H1 (cell line): ENCODE measurements around the gene SENP1. TPM values are rescaled to one million over a fixed set of nuclear protein-coding genes. Genes with fewer than 3 reads are reported as not detected.
A peak's percentile ranks its signal among the peaks of the same experiment; 100 is the strongest.

ENCODE experiments used
- CTCF ChIA-PET: fragments of 300-600 bp; sonication (Branson Sonifier 250); formaldehyde crosslinking; loops from one replicate; lab custom pipeline; 2021; ENCODE audit not compliant: partially characterized antibody; lab: Charles Lee
- POLR2A ChIA-PET: fragments of 300-600 bp; sonication (Branson Sonifier 250); formaldehyde crosslinking; loops from one replicate; lab custom pipeline; 2021; ENCODE audit warnings: inconsistent platforms; ENCODE audit not compliant: partially characterized antibody; lab: Charles Lee
- DNase-seq, 2 experiments: peaks; one replicate each; pipeline versions ENCODE4 v3.0.0 to v3.0.0-alpha.2; 2010 to 2022; ENCODE audit warnings: low spot score in 2 of 2, low read depth in 1 of 2, mixed read lengths in 1 of 2
- FAIRE-seq: peaks from 2 replicates; lab custom pipeline; 2011; peaks lifted over from hg19 to GRCh38; lab: Jason Lieb, UNC
- H2AFZ ChIP-seq: 2 replicates; pipeline ENCODE4 v1.8.1; 2012; ENCODE audit warnings: low read length, inconsistent platforms
- H2AK5ac ChIP-seq: 2 replicates; pipeline ENCODE4 v1.6.1; 2013; ENCODE audit warnings: low read depth, low read length
- H2BK120ac ChIP-seq: replicated peaks from 2 replicates; pipeline ENCODE3; 2013; ENCODE audit warnings: low read depth, low read length, inconsistent platforms
- H2BK12ac ChIP-seq: 2 replicates; pipeline ENCODE4 v1.6.1; 2013; ENCODE audit warnings: low read depth, low read length
- H2BK15ac ChIP-seq: 2 replicates; pipeline ENCODE4 v1.6.1; 2013; ENCODE audit warnings: low read length
- H2BK20ac ChIP-seq: 2 replicates; pipeline ENCODE4 v1.6.1; 2013; ENCODE audit warnings: low read length
- H2BK5ac ChIP-seq: 2 replicates; pipeline ENCODE4 v1.6.1; 2013; ENCODE audit warnings: low read depth, low read length
- H3K14ac ChIP-seq: 2 replicates; pipeline ENCODE4 v1.6.1; 2013; ENCODE audit warnings: inconsistent platforms; ENCODE audit not compliant: insufficient read length
- H3K18ac ChIP-seq: 2 replicates; pipeline ENCODE4 v1.6.1; 2013; ENCODE audit warnings: low read length; ENCODE audit errors: extremely low read depth
- H3K23ac ChIP-seq: 2 replicates; pipeline ENCODE4 v1.6.1; 2013; ENCODE audit warnings: inconsistent platforms; ENCODE audit not compliant: insufficient read length
- H3K23me2 ChIP-seq: 2 replicates; pipeline ENCODE4 v1.6.1; 2013; ENCODE audit warnings: low read depth, low read length
- H3K27ac ChIP-seq: 2 replicates; pipeline ENCODE4 v1.6.1; 2011; ENCODE audit warnings: low read depth, low read length, inconsistent platforms
- H3K27me3 ChIP-seq, 4 experiments: replicated peaks in 1 of 4; 1 replicate in 1 of 4; 2 replicates in 3 of 4; pipeline versions ENCODE4 v1.6.1 to v1.8.1; 2011 to 2013; ENCODE audit warnings: low read length in 3 of 4, mild to moderate bottlenecking in 3 of 4, inconsistent platforms in 2 of 4, mixed read lengths in 2 of 4, moderate library complexity in 1 of 4; ENCODE audit not compliant: control insufficient read depth in 3 of 4, insufficient read depth in 3 of 4; ENCODE audit errors: extremely low read depth in 1 of 4
- H3K36me3 ChIP-seq, 4 experiments: 2 replicates each; pipeline versions ENCODE4 v1.6.1 to v1.8.1; 2011 to 2013; ENCODE audit warnings: mild to moderate bottlenecking in 4 of 4, low read length in 3 of 4, moderate library complexity in 2 of 4, control low read depth in 1 of 4, inconsistent platforms in 1 of 4; ENCODE audit not compliant: insufficient read depth in 4 of 4, control insufficient read depth in 2 of 4
- H3K4ac ChIP-seq: replicated peaks from 2 replicates; pipeline ENCODE3; 2013; ENCODE audit warnings: low read length, low read depth, mixed read lengths, inconsistent platforms; ENCODE audit not compliant: insufficient read length
- H3K4me1 ChIP-seq, 4 experiments: replicated peaks in 1 of 4; 1 replicate in 1 of 4; 2 replicates in 3 of 4; pipeline versions ENCODE4 v1.6.1 to v1.8.1; 2011 to 2013; ENCODE audit warnings: low read length in 3 of 4, inconsistent platforms in 2 of 4, mixed read lengths in 1 of 4; ENCODE audit not compliant: insufficient read depth in 4 of 4, control insufficient read depth in 3 of 4
- H3K4me2 ChIP-seq, 2 experiments: 2 replicates each; pipeline versions ENCODE4 v1.6.1 to v1.8.1; 2011 to 2013; ENCODE audit warnings: low read depth in 2 of 2, low read length in 2 of 2, control low read depth in 1 of 2, inconsistent platforms in 1 of 2, mild to moderate bottlenecking in 1 of 2; ENCODE audit not compliant: insufficient read depth in 1 of 2
- H3K4me3 ChIP-seq, 4 experiments: fragments of 200-600, 300-600 bp in 1 of 4; sonication (generic), shearing (Covaris generic), sonication (Bioruptor Twin) in 1 of 4; 2 replicates each; pipeline versions ENCODE4 v1.5.1 to v1.8.1; 2011 to 2016; ENCODE audit warnings: low read length in 4 of 4, low read depth in 3 of 4, control low read depth in 2 of 4, inconsistent platforms in 2 of 4, mild to moderate bottlenecking in 2 of 4, mixed read lengths in 1 of 4, moderate library complexity in 1 of 4; ENCODE audit not compliant: insufficient read depth in 2 of 4; ENCODE audit errors: extremely low read depth in 1 of 4
- H3K56ac ChIP-seq: replicated peaks from 2 replicates; pipeline ENCODE3; 2013; ENCODE audit warnings: low read depth, mild to moderate bottlenecking, mixed read lengths, low read length, inconsistent platforms; ENCODE audit not compliant: insufficient read length
- H3K79me1 ChIP-seq: 2 replicates; pipeline ENCODE4 v1.6.1; 2013; ENCODE audit warnings: low read depth, low read length, control low read depth
- H3K79me2 ChIP-seq, 2 experiments: 2 replicates each; pipeline versions ENCODE4 v1.6.1 to v1.8.1; 2012 to 2013; ENCODE audit warnings: low read length in 2 of 2, mild to moderate bottlenecking in 2 of 2, inconsistent platforms in 1 of 2; ENCODE audit not compliant: insufficient read depth in 2 of 2, control insufficient read depth in 1 of 2
- H3K9ac ChIP-seq, 4 experiments: replicated peaks in 1 of 4; 1 replicate in 1 of 4; 2 replicates in 3 of 4; pipeline versions ENCODE4 v1.6.1 to v1.8.1; 2011 to 2013; ENCODE audit warnings: low read depth in 3 of 4, low read length in 3 of 4, control low read depth in 2 of 4, mild to moderate bottlenecking in 2 of 4, moderate library complexity in 2 of 4, inconsistent platforms in 1 of 4; ENCODE audit errors: extremely low read depth in 1 of 4
- H3K9me3 ChIP-seq, 2 experiments: 2 replicates each; pipeline versions ENCODE4 v1.6.1 to v1.8.1; 2012 to 2013; ENCODE audit warnings: mild to moderate bottlenecking in 2 of 2, moderate library complexity in 2 of 2, control low read depth in 1 of 2, inconsistent platforms in 1 of 2, low read depth in 1 of 2, low read length in 1 of 2, mixed read lengths in 1 of 2; ENCODE audit not compliant: insufficient read depth in 2 of 2
- H4K20me1 ChIP-seq, 2 experiments: replicated peaks in 1 of 2; 2 replicates each; pipeline versions ENCODE3 to v1.8.1; 2011 to 2013; ENCODE audit warnings: inconsistent platforms in 2 of 2, low read length in 2 of 2, mild to moderate bottlenecking in 1 of 2; ENCODE audit not compliant: insufficient read depth in 2 of 2, control insufficient read depth in 1 of 2
- H4K5ac ChIP-seq: 2 replicates; pipeline ENCODE4 v1.6.1; 2013; ENCODE audit warnings: low read length, low read depth, mixed read lengths, inconsistent platforms; ENCODE audit not compliant: insufficient read length
- H4K8ac ChIP-seq: 2 replicates; pipeline ENCODE4 v1.8.0; 2013; ENCODE audit warnings: mild to moderate bottlenecking, moderate library complexity, low read length, inconsistent platforms; ENCODE audit not compliant: insufficient read depth; ENCODE audit errors: extremely low read depth
- H4K91ac ChIP-seq: replicated peaks from 2 replicates; pipeline ENCODE3; 2013; ENCODE audit warnings: low read length, mixed read lengths, inconsistent platforms; ENCODE audit not compliant: insufficient read length
- CTBP2 ChIP-seq: IDR thresholded peaks from 2 replicates; pipeline ENCODE4 v1.7.0; 2011; ENCODE audit warnings: borderline replicate concordance, mild to moderate bottlenecking, moderate library complexity, mixed read lengths, low read length; ENCODE audit not compliant: insufficient read depth, insufficient read length
- SUZ12 ChIP-seq: fragments of 200-600 bp; sonication (generic); IDR thresholded peaks from 2 replicates; pipeline ENCODE4 v1.6.1; 2012; ENCODE audit warnings: mild to moderate bottlenecking, inconsistent platforms, low read length, moderate library complexity, mixed read lengths
- WGBS, 2 experiments: shearing (Covaris generic) in 1 of 2; methylation state at CpG; one replicate each; pipeline versions ENCODE4 v1.1.6 to v1.1.7; 2013 to 2015; ENCODE audit warnings: low lambda C conversion rate in 2 of 2, mixed read lengths in 2 of 2, inconsistent platforms in 1 of 2, low coverage in 1 of 2, missing lambda C conversion rate in 1 of 2; ENCODE audit not compliant: insufficient replicate concordance in 2 of 2, insufficient coverage in 1 of 2, insufficient read length in 1 of 2; ENCODE audit errors: extremely low coverage in 1 of 2, missing lambda C conversion rate in 1 of 2; 5-methylcytosine and 5-hydroxymethylcytosine counted together
- polyA plus RNA-seq, 7 experiments: library from polyadenylated mRNA; depleted of rRNA in 3 of 7; stranded (reverse) in 5 of 7; unstranded in 2 of 7; fragments of >200 nt in 5 of 7; fragments of 200-250 nt in 2 of 7; gene quantifications; 1 replicate in 5 of 7; 2 replicates in 1 of 7; 4 replicates in 1 of 7; pipeline versions ENCODE4 v1.2.1 to v1.2.3, GENCODE V29; 2011 to 2013; ENCODE audit warnings: missing spikeins in 2 of 7, mixed read lengths in 2 of 7
- total RNA-seq: library from RNA; stranded (reverse); fragmentation: NEBNext Ultra II Directional; extraction: Animal tissue kit (Norgen Biotek cat#: 25700); gene quantifications from 2 replicates; pipeline ENCODE4 v1.2.1, GENCODE V29; 2021

Gene SENP1
- total and polyA plus RNA-seq, 2 of the 8 experiments (the other 6 are each of a cell fraction or from before 2014, with no cell fraction given): 14.2 to 31.5 TPM

GRCh38 chr12:48026060-48026827, 79.6 kb downstream of the SENP1 start:
- H3K79me2 ChIP-seq: no peaks in the 10 kb centered on the region
- no peak for DNase-seq
- TF ChIP-seq SUZ12: peak; percentile 7; the same call in 1 of the 2 replicates
- no peak for TF ChIP-seq CTBP2
- TF ChIP-seq, all 59 proteins: peak for 1
- Histone ChIP-seq H3K4me2 (no peak overlapping the region), H3K23ac (no peak overlapping the region), H2BK120ac (no peak overlapping the region), H2BK5ac (no peak overlapping the region), H4K20me1 (peaks cover 9 to 10% of the 10 kb centered on the region in 2 experiments), H2AFZ (no peak overlapping the region), H3K18ac (no peak overlapping the region), H2AK5ac (no peak overlapping the region), H3K79me1 (no peaks in the 10 kb centered on the region), H3K14ac (no peak overlapping the region), H4K8ac (no peak overlapping the region), H3K23me2 (no peaks in the 10 kb centered on the region), H2BK15ac (no peak overlapping the region), H2BK12ac (no peak overlapping the region), H3K4me3 (no peak overlapping the region), H4K91ac (no peak overlapping the region), H3K9me3 (no peaks in the 10 kb centered on the region), H3K4ac (no peak overlapping the region), H3K9ac (no peak overlapping the region), H3K27ac (no peak overlapping the region), H2BK20ac (no peak overlapping the region), H4K5ac (no peak overlapping the region), H3K36me3 (no peaks in the 10 kb centered on the region), H3K27me3 (peaks cover 67 to 97% (median 96%) of the 10 kb centered on the region in 4 experiments), H3K4me1 (peaks cover 8 to 14% (median 10%) of the 10 kb centered on the region in 4 experiments), H3K56ac (no peak overlapping the region)
- 81% methylated on average over 6 of the region's 7 CpGs; no CpG with 5 or more reads in 1 of the 2 experiments for WGBS, 2 experiments
- ChIA-PET POLR2A (no interaction called here), CTCF (interaction anchor here (0.9 to 1.9 kb wide), 4 partner anchors 9 to 188 kb away, joined by 3 to 8 read pairs (median 3); no protein-coding TSS in a partner anchor)
- FAIRE-seq: no peak
